ENCODE results near the gene POLR3B. TPM values are rescaled to one million over a fixed set of nuclear protein-coding genes. Genes with fewer than 3 reads are reported as not detected.

POLR3B gene
- 11.8 and 12.3 TPM in 2 replicates for total RNA-seq
- long read RNA-seq, full-length matches to known transcripts, result 25 of 40 reads
- long read RNA-seq, partial matches to known transcripts, result 10 of 40 reads
- long read RNA-seq, other reads (novel, unspliced or antisense), result 5 of 40 reads

- Mint-ChIP-seq H3K36me3 (ENCODE audit: insufficient read depth) (no peaks in the 10 kb centered on the region), H3K4me3 (ENCODE audit: low read depth) (peak within 1 kb of the TSS; percentile 92), H3K27me3 (no peaks in the 10 kb centered on the region), H3K9me3 (ENCODE audit: low read depth) (no peaks in the 10 kb centered on the region), H3K27ac (peak within 1 kb of the TSS; percentile 99), H3K4me1 (ENCODE audit: low read depth) (peaks cover 13% of the 10 kb centered on the region)
- TF ChIP-seq, protein P1, sequence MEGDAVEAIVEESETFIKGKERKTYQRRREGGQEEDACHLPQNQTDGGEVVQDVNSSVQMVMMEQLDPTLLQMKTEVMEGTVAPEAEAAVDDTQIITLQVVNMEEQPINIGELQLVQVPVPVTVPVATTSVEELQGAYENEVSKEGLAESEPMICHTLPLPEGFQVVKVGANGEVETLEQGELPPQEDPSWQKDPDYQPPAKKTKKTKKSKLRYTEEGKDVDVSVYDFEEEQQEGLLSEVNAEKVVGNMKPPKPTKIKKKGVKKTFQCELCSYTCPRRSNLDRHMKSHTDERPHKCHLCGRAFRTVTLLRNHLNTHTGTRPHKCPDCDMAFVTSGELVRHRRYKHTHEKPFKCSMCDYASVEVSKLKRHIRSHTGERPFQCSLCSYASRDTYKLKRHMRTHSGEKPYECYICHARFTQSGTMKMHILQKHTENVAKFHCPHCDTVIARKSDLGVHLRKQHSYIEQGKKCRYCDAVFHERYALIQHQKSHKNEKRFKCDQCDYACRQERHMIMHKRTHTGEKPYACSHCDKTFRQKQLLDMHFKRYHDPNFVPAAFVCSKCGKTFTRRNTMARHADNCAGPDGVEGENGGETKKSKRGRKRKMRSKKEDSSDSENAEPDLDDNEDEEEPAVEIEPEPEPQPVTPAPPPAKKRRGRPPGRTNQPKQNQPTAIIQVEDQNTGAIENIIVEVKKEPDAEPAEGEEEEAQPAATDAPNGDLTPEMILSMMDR (IDR thresholded peaks at IDR 0.05; ENCODE audit: unreplicated experiment), result peak; percentile 89
- peak; percentile 90 for DNase-seq (ENCODE audit: low spot score, unreplicated experiment)
Measured at GRCh38 chr12:106357549-106358395, at the start of gene POLR3B. TSS of gene POLR3B (plus strand) at chr12:106357748. CDS start at chr12:106357880, 132 bp downstream.

GRCh38 chr12:106308121-106308520 is 49.4 kb upstream of the POLR3B start:
- Mint-ChIP-seq H3K27ac (no peak overlapping the region), H3K36me3 (ENCODE audit: insufficient read depth) (no peaks in the 10 kb centered on the region), H3K4me1 (ENCODE audit: low read depth) (peaks cover 2% of the 10 kb centered on the region), H3K27me3 (peaks cover 3% of the 10 kb centered on the region), H3K9me3 (ENCODE audit: low read depth) (no peaks in the 10 kb centered on the region), H3K4me3 (ENCODE audit: low read depth) (no peak overlapping the region)
- TF ChIP-seq, protein P1 (IDR thresholded peaks at IDR 0.05; ENCODE audit: unreplicated experiment), result no peak
- DNase-seq (ENCODE audit: low spot score, unreplicated experiment), result no peak

GRCh38 chr12:106308611-106309010 is 48.9 kb upstream of the POLR3B start:
- no peak for DNase-seq (ENCODE audit: low spot score, unreplicated experiment)
- no peaks in the 10 kb centered on the region for H3K36me3 Mint-ChIP-seq (ENCODE audit: insufficient read depth)
- H3K9me3 Mint-ChIP-seq (ENCODE audit: low read depth), result no peaks in the 10 kb centered on the region

DNA sequence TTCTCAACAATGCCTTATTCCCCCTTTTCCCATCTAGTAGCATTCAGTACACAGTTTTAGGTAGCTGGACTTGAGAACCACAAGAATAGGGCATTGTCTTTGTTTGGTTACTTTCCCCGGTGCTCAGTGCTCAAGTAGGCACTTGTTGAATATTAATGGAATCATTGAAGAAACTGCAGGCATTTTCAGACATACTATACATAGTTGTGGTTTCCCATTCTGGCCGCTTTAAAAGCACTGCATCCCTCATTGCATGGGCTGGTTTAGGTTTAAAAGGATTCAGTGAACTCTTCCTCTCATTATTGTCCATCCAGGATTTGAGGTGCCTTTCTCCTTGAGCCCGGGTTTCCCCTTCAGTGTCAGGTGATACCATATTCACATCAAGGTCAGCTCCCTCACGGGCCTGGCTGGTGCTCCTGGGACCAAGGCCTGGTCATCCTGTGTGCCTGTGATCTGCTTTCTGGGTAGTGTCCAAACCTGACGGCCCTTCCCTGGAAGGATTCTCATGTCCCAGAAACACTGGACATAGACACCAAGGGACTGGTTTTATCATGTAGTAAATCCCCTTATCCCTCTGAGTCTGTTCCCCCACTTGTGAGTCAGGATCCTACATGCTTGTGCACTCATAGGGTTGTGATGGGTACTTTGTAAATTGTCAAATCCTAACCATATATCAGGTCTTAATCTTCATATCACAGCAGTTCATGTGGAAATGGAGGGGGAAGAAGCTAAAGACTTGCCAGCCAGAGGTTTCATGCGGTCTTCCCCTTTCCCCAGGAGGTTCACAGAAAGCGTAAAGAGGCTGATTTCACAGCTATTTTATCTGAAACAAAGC is 47.7 kb upstream of the POLR3B start:
- DNase-seq (ENCODE audit: low spot score, unreplicated experiment), result no peak
- no peak overlapping the region for H3K4me3 Mint-ChIP-seq (ENCODE audit: low read depth)
- no peaks in the 10 kb centered on the region for H3K9me3 Mint-ChIP-seq (ENCODE audit: low read depth)
- H3K4me1 Mint-ChIP-seq (ENCODE audit: low read depth), result peaks cover 2% of the 10 kb centered on the region
- no peaks in the 10 kb centered on the region for H3K36me3 Mint-ChIP-seq (ENCODE audit: insufficient read depth)
- peaks cover 3% of the 10 kb centered on the region for H3K27me3 Mint-ChIP-seq
- no peak overlapping the region for H3K27ac Mint-ChIP-seq
- TF ChIP-seq, protein P1 (IDR thresholded peaks at IDR 0.05; ENCODE audit: unreplicated experiment), result no peak

More at GRCh38 chr12:106308611-106309010, 48.9 kb upstream of the POLR3B start:
- no peak overlapping the region for H3K27ac Mint-ChIP-seq
- peaks cover 2% of the 10 kb centered on the region for H3K4me1 Mint-ChIP-seq (ENCODE audit: low read depth)
- peaks cover 3% of the 10 kb centered on the region for H3K27me3 Mint-ChIP-seq
- TF ChIP-seq, protein P1 (IDR thresholded peaks at IDR 0.05; ENCODE audit: unreplicated experiment), result no peak
- H3K4me3 Mint-ChIP-seq (ENCODE audit: low read depth), result no peak overlapping the region

- DNase-seq (ENCODE audit: low spot score, unreplicated experiment), result no peak
- Mint-ChIP-seq H3K4me1 (ENCODE audit: low read depth) (peaks cover 2% of the 10 kb centered on the region), H3K36me3 (ENCODE audit: insufficient read depth) (no peaks in the 10 kb centered on the region), H3K27me3 (peaks cover 3% of the 10 kb centered on the region), H3K27ac (no peak overlapping the region), H3K4me3 (ENCODE audit: low read depth) (no peak overlapping the region), H3K9me3 (ENCODE audit: low read depth) (no peaks in the 10 kb centered on the region)
- TF ChIP-seq, protein P1 (IDR thresholded peaks at IDR 0.05; ENCODE audit: unreplicated experiment), result no peak
Measured at GRCh38 chr12:106310687-106311086, 46.9 kb upstream of the POLR3B start.
